Head of caudate nucleus (tissue), 42 donors: ENCODE measurements around the gene CEBPZOS.

Source experiments
- DNase-seq, 42 donors: peaks; one replicate each; pipeline versions ENCODE4 v3.0.0 to v3.0.0-alpha.2; 2020 to 2021; ENCODE audit warnings: mixed read lengths in 7 of 42
- intact Hi-C: fragments of 100-400 bp; cut with DNase I; formaldehyde crosslinking; loops from one replicate; pipeline ENCODE4 v1.15.0; 2022

Gene CEBPZOS

GRCh38 chr2:37228788-37229187 is 32.5 kb downstream of the CEBPZOS start:
- intact Hi-C loops: no loop called here
- no peak for DNase-seq

- peak in 1 of 42 donors; percentile 3 for DNase-seq
- intact Hi-C loops: no loop called here
Observed at GRCh38 chr2:37230581-37230980, 34.3 kb downstream of the CEBPZOS start.

- peak; percentile 87 to 97 (median 92) for DNase-seq
- intact Hi-C loops: no loop called here
Observed at GRCh38 chr2:37231241-37232130, 35.2 kb downstream of the CEBPZOS start, which contains the start of the genes CEBPZ and NDUFAF7. TSS of gene CEBPZ (minus strand) at chr2:37231596. CDS start at chr2:37231567, 29 bp downstream. TSS of gene NDUFAF7 (plus strand) at chr2:37231658. CDS start at chr2:37231706, 48 bp downstream.

GRCh38 chr2:37232131-37232933 is 36.0 kb downstream of the CEBPZOS start:
- peak in 25 of 42 donors; percentile 4 to 55 (median 17) for DNase-seq
- intact Hi-C loops: no loop called here

- intact Hi-C loops: no loop called here
- DNase-seq: no peak
Observed at GRCh38 chr2:37243435-37243834, 47.1 kb downstream of the CEBPZOS start.

- DNase-seq: no peak
- intact Hi-C loops: no loop called here
Observed at GRCh38 chr2:37244017-37244416, 47.7 kb downstream of the CEBPZOS start.

- intact Hi-C loops: no loop called here
- no peak for DNase-seq
Observed at GRCh38 chr2:37244755-37245154, 48.5 kb downstream of the CEBPZOS start.

- no peak for DNase-seq
- intact Hi-C loops: no loop called here
Observed at GRCh38 chr2:37246205-37246604, 49.9 kb downstream of the CEBPZOS start.

- intact Hi-C loops: no loop called here
- DNase-seq: no peak
Observed at GRCh38 chr2:37250869-37251740, 54.8 kb downstream of the CEBPZOS start.
